NCI-H2107 treated with DMSO at 0.1 percent for 48 hours (cell line): ENCODE results near the gene ADCY1.

Experiments
- DNase-seq: peaks from one replicate; lab custom pipeline; 2025; ENCODE audit not compliant: unreplicated experiment; lab: John Stamatoyannopoulos, UW

The ADCY1 gene

GRCh38 chr7:45663167-45663921 is 89.2 kb downstream of the ADCY1 start:
- DNase-seq: no peak

GRCh38 chr7:45663965-45664633 is 89.9 kb downstream of the ADCY1 start:
- no peak for DNase-seq

GRCh38 chr7:45665172-45665571 is 91.0 kb downstream of the ADCY1 start:
- no peak for DNase-seq

- no peak for DNase-seq
Measured at GRCh38 chr7:45670227-45670626, 96.1 kb downstream of the ADCY1 start.

- no peak for DNase-seq
Measured at GRCh38 chr7:45670717-45671116, 96.5 kb downstream of the ADCY1 start.

- DNase-seq: no peak
Measured at GRCh38 chr7:45677311-45677900, 103.2 kb downstream of the ADCY1 start.

GRCh38 chr7:45679516-45679915 is 105.3 kb downstream of the ADCY1 start:
- no peak for DNase-seq

GRCh38 chr7:45680776-45681175 is 106.6 kb downstream of the ADCY1 start:
- DNase-seq: no peak

- DNase-seq: no peak
Measured at GRCh38 chr7:45681596-45682357, 107.6 kb downstream of the ADCY1 start.

GRCh38 chr7:45682358-45682735 is 108.2 kb downstream of the ADCY1 start:
- DNase-seq: no peak

GRCh38 chr7:45682836-45683555 is 108.8 kb downstream of the ADCY1 start:
- DNase-seq: no peak

- DNase-seq: no peak
Measured at GRCh38 chr7:45683556-45684148, 109.5 kb downstream of the ADCY1 start.

- DNase-seq: no peak
Measured at GRCh38 chr7:45684910-45685618, 110.9 kb downstream of the ADCY1 start.

GRCh38 chr7:45685619-45686240 is 111.6 kb downstream of the ADCY1 start:
- no peak for DNase-seq

- no peak for DNase-seq
Measured at GRCh38 chr7:45686441-45687184, 112.4 kb downstream of the ADCY1 start.

GRCh38 chr7:45687185-45687560 is 113.0 kb downstream of the ADCY1 start:
- DNase-seq: no peak

GRCh38 chr7:45687721-45688120 is 113.6 kb downstream of the ADCY1 start:
- DNase-seq: no peak

GRCh38 chr7:45688382-45688781 is 114.2 kb downstream of the ADCY1 start:
- no peak for DNase-seq
